G401.6 (cell line): Measurements from ENCODE around the gene HOXD9.

Experiments
- FAIRE-seq: peaks from 2 replicates; lab custom pipeline; 2012; peaks lifted over from hg19 to GRCh38; lab: Jason Lieb, UNC

The HOXD9 gene

GRCh38 chr2:176122683-176123410, at the start of gene HOXD9:
Gene HOXD9, plus strand, starts transcription at chr2:176122719. Its CDS starts 50 bp downstream, at chr2:176122769.
- FAIRE-seq: no peak

DNA sequence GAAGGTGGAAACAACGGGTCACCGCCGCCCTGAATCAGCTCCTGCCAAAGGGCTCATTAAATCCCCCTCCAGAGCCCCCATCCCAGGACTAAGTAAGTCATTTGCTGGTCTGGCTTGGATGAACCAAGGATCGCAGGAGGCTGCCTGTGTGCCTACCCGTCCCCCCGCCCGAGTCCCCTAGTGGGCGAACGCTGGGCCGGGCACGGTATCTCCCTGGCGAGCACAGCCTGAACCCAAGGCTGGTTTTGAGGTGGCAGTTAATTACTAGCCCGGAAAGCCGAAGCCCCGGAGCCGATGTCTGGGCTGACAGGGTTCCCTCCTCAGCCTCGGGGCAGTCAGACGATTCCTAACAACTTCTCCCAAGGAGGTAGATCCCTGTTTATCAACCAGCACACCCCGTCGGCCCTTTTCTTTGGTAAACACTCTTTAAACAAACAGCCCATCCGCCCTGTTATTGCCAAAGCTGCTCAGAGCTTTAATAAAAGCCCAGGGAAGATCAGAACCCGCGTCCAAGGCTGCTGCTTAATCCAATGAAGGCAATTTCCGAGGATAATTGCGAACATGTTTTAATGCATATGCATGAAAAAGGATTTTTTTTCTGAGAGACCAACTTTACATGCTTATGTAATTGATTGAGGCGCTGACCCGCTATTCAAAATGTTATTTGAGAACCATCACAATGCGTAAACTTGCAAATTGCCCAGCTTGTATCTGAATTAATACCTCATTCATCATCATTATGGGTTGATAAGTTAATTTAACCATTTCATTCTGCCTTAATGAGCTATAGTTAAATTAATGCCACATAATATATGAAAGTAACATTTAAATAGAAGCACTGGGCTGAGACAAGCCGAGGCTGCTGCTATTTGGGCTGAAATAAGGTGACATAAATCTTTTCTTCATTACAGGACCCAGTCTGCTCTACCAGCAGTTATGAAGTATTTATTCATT, 49.3 kb upstream of the HOXD9 start:
- no peak for FAIRE-seq

DNA sequence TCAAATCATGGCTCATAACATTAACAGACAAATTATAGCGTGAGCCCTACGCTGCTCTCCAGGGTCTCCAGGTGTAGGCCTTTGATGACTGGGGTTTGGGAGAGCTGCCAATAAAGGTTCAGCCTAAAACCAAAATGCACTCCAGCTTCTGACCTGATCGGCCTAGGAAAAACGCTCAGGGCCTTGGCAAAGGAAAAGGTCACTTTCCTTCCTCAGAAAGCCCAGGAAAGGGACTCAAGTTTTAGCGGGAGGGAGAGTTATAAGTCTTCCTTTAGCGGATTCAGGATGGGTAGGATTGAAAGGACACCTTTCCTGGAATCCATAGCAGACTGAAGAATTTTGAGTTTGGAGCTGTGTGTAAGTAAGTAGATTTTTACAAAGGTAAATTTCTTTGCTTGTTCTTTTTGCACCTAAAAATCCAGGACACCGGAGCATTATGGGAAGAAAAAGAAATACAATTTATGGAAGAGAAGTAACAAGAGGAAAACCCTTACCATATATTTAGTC, 47.5 kb upstream of the HOXD9 start:
- no peak for FAIRE-seq

DNA sequence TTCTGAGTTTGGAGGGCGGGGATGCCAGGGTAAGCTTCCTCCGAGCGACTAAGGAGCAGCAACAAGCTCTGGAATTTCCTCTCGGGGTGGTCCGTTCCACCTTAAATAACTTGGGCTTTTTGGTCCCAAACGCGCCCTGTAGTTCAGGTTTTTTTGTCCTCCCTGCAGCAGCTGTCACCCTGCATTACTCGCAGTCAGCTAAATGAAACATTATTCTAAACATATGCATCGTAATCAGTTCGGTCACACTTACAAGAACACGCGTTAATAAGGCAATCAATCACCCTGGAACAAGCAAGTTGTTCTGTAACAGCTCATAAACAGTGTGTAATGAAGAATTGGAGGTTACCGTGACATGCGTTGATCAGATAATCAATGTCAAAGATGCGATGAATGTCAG, 47.0 kb upstream of the HOXD9 start:
- no peak for FAIRE-seq

DNA sequence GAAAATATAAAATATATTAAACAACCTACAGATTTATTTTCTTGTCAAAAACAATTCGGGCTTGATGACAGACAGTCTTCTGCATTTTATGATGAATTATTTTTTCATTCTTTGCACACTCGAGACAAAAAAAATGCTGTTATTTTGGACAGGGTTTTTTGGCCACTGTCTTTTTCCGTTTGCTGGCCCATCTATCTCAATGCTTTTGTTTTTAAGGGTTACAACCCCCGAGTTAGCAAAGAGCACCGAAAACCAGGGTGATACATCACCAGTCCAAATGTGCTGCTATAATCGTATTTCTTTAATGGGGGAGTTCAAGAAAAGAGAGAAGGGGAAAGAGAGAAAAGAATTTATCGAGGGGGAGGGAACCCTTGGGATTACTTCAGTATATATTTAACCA, 46.5 kb upstream of the HOXD9 start:
- FAIRE-seq: no peak

GRCh38 chr2:176076796-176077195, 45.7 kb upstream of the HOXD9 start:
- FAIRE-seq: no peak

GRCh38 chr2:176078541-176079284, 43.8 kb upstream of the HOXD9 start:
- FAIRE-seq: no peak

DNA sequence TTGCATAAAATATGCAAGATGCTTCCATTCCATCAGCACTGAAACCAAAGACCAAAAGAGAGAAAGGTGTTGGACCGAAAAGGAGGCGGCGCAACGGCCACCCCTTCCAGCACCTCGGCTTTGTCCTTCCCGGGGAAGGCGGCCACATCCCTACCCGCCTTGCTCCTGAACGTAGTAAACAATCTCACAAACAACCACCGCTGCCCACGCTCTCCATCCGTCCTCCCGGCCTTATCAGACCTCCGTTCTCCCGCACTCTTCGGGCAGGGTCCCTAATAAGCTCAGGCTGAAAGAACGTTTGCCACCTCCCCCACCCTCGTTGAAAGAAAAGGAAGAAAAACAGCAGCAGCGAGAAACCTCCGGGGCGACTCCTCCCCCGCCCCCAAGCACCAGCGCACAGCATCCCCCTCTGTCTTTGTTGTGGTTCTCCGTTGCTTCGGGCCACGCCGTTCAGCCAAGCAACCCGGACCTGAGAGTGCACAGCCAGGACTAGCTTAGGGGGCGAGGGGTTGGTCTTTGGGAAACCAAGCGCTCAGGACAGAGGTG, 43.2 kb upstream of the HOXD9 start:
- FAIRE-seq: no peak

DNA sequence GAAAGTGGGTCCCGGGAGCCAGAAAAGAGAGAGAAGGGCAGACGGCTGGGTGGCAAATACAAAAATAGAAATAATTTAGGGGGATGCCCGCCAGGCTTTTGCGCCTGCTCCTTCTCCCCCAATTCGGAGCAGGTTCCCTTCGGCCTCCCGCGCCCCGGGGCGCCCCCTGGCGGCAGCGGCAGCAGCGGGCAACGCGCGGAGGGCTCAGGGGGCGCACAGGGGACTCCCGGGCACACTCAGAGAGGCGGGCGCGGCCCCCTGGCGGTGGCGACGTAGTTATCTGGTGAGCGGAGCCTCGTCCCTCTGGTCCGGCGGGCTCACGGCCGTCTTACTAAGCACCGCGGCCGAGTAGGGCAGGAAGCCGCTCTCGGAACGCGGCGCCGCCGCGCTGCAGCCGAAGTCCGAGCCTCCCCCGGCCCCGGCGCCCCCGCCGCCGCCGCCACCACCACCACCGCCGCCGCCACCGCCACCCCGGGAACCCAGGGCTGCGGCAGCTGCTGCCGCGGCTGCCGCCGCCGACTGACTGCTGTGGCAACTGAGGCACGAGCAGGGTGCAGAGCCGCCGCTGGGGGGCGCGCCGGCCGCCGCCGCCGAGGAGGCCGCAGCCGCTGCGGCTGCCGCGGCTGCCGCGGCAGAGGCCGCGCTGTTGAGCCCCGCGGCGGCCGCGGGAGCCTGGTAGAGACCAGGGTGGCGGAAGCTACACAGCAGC, 42.5 kb upstream of the HOXD9 start:
- FAIRE-seq: no peak

DNA sequence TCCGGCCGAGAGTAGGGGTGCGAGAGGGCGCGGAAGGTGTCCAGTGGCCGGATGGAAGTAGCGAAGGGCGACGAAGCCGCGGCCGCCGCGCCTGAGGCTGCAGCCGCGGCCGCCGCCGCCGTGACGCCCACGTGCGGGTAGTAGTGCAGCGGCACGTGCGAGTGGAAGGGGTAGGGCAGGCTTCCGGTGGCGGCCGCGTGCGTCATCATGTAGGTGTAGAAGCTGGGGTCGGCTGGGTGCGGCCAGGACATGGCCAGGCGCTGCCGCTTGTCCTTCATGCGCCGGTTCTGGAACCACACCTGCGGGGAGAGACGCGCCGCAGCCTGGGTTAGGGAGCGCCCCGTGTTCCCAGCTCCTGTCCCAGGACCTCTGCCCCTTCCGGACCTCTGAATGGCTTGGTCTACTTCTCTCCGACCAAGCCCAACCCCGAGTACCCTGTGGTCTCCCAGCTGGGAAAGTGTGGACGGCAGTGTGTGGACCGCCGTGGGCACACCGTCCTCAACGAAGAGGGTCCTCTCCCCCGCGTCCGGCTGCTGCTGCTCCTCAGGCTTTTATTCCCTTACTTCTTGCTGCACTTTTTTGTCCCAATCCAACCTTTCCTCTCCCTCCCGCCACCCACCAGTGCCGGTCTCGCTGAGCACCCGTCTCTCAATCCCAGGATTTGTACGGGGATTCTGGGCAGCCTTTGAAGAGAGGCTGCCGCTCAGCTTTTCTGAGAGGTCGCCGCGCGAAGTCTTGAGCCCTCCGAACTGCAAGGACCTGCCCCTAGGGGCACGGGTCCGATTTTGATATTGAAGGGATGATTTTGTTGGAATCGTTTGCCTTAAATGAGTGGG, 41.8 kb upstream of the HOXD9 start:
- FAIRE-seq: no peak

DNA sequence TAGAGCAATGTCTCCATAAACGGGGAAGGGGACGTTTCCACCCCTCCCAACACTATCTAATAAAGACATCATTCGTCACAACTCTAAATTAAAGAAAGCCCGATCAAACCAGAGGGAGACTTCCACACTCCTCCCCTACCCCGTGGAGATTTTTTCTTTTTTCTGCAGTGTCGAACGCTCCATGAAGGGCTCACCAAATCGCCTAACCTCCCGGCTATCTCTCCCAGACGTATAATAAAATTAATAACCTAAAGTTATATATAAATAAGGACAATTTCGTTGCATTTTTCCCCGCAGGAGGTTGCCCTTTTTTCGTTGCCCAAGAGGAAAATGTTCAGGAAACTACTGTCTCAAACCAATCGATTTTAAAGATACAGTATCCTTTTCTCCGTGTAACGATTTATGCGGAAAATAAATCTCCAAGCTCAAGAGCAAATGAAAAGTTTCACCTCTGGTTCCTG, 41.1 kb upstream of the HOXD9 start:
- no peak for FAIRE-seq

DNA sequence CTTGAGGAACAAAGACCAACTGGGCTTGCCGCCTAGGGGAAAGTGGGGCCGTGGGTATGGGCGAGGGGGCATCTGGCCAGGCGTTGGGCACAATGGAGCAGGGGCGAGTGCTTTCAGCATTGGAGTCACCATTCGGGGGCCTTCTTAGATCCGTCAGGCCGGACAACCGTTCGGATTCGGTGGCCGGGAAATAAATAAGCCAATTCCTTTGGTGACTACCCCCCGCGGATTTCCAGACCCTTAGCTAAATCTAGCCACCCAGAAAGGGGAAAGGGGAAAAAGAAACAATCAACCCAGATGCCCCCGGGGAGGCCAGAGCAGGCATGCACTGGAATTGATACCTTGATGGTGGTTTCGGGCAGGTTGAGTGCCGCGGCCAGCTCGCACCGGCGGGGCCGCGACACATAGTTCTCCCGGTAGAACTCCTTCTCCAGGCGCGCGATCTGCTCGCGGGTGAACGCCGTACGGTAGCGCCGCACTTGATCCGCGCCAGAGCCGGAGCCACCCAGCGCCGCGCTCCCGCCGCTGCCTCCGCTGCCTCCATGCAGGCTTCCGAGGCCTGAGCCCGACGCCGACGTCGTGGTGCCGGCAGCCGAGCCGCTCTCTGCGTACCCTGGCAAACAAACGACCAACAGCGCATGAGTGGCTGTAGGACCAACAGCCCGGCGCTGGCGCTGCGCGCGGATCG, 40.5 kb upstream of the HOXD9 start:
- no peak for FAIRE-seq

- FAIRE-seq: no peak
Measured at GRCh38 chr2:176082525-176082823, 40.0 kb upstream of the HOXD9 start.

GRCh38 chr2:176082824-176083751, 39.4 kb upstream of the HOXD9 start:
- no peak for FAIRE-seq

DNA sequence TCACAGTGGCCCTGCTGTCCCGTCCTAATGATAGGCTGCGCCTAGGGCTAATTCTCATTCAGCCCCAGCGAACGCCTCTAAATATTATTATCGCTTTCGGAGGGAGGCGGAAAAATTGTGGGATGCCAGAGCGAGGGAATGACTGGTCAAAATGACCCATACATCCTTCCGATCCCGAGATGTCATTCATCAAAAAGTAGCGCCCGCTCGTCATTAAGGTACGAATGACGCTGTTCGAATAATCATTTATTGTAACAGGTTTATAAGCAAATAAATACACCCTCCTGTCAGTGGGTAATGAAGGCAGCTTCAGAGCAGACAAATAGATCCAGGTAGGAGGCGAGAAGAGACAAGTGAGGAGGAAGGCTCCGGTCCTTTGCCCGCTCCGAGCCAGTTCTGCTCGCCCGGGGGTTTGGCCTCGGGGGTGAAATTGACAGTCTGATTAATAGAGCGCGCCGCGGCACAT, 38.7 kb upstream of the HOXD9 start, which contains the start of gene EVX2:
EVX2 (minus strand) TSS at position 167 of the 466 bp plus-strand sequence. CDS start 186 bp downstream, outside the sequence.
- FAIRE-seq: no peak

- no peak for FAIRE-seq
Measured at GRCh38 chr2:176084611-176085119, 37.9 kb upstream of the HOXD9 start.

- no peak for FAIRE-seq
Measured at GRCh38 chr2:176085120-176085788, 37.3 kb upstream of the HOXD9 start.
